ENCODE measurements around the gene PELI3. TPM values are rescaled to one million over a fixed set of nuclear protein-coding genes. Genes with fewer than 3 reads are reported as not detected.

Gene PELI3
- total RNA-seq, 1 experiment from 2014 or later, result 22.9 TPM

DNA sequence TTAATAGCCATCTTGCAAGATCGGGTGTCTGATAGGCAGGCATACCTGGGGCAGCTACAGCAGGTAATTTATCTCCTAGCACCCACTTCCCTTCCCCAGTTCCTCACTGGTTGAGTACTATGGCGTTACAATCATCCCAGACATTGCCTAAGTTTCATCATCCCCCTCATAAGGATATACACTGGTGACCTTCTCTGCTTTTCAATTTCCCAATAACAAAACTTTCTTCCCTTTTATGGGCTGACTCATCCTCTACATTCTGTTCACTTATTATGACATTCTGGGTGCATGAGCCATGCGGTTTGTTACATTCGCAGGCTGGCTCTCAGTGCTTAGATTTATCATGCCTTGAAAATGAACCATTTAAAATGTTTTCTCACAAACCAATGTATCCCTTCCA is 23.1 kb upstream of the PELI3 start:
- no TSS peak for BruUV-seq (replicated peaks)
- H3K4me3 ChIP-seq (ENCODE audit: low read length), result no peak overlapping the region
- H3K9ac ChIP-seq (ENCODE audit: low read length), result no peak overlapping the region; the same call in 1 of the 2 replicates
- peaks cover 7% of the 10 kb centered on the region for H3F3A ChIP-seq (ENCODE audit: low read length, unreplicated experiment)
- peak overlapping the region; percentile 67 for H3K27ac ChIP-seq (ENCODE audit: low read length)
- no peak overlapping the region for H2AFZ ChIP-seq (ENCODE audit: low read length)
- H3K4me1 ChIP-seq (ENCODE audit: insufficient read depth, low read length), result peaks cover 21% of the 10 kb centered on the region
- DNase-seq, result peak; percentile 98
- no peaks in the 10 kb centered on the region for H4K20me1 ChIP-seq (ENCODE audit: low read length)
- ChIA-PET CTCF (no interaction called here), POLR2A (ENCODE audit: unreplicated experiment) (interaction anchor here (0.7 kb wide), 1 partner anchor 1944 kb away, joined by 3 read pairs; no protein-coding TSS in a partner anchor)
- H3K36me3 ChIP-seq (ENCODE audit: low read depth, low read length), result no peaks in the 10 kb centered on the region
- no peaks in the 10 kb centered on the region for H3K79me2 ChIP-seq (ENCODE audit: low read length)
- intact Hi-C loops (cut with micrococcal nuclease), result no loop called here
- H3K9me3 ChIP-seq (ENCODE audit: low read length), result no peaks in the 10 kb centered on the region
- H3K27me3 ChIP-seq (ENCODE audit: low read length), result no peaks in the 10 kb centered on the region
- peak; percentile 75 for ATAC-seq
- no peaks in the 10 kb centered on the region for H3K9me2 ChIP-seq (replicated peaks; ENCODE audit: low read length)
- TF ChIP-seq, protein P1, sequence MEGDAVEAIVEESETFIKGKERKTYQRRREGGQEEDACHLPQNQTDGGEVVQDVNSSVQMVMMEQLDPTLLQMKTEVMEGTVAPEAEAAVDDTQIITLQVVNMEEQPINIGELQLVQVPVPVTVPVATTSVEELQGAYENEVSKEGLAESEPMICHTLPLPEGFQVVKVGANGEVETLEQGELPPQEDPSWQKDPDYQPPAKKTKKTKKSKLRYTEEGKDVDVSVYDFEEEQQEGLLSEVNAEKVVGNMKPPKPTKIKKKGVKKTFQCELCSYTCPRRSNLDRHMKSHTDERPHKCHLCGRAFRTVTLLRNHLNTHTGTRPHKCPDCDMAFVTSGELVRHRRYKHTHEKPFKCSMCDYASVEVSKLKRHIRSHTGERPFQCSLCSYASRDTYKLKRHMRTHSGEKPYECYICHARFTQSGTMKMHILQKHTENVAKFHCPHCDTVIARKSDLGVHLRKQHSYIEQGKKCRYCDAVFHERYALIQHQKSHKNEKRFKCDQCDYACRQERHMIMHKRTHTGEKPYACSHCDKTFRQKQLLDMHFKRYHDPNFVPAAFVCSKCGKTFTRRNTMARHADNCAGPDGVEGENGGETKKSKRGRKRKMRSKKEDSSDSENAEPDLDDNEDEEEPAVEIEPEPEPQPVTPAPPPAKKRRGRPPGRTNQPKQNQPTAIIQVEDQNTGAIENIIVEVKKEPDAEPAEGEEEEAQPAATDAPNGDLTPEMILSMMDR (conservative IDR thresholded peaks at IDR 0.05; ENCODE audit: low read depth, low read length), result no peak
- no peak for TF ChIP-seq EZH2 (IDR thresholded peaks at IDR 0.05; ENCODE audit: low read length, unreplicated experiment)
- TF ChIP-seq EZH2phosphoT487 (IDR thresholded peaks at IDR 0.05; ENCODE audit: borderline replicate concordance, low read length), result no peak
- peak overlapping the region; percentile 60 for H3K4me2 ChIP-seq (ENCODE audit: low read length)

DNA sequence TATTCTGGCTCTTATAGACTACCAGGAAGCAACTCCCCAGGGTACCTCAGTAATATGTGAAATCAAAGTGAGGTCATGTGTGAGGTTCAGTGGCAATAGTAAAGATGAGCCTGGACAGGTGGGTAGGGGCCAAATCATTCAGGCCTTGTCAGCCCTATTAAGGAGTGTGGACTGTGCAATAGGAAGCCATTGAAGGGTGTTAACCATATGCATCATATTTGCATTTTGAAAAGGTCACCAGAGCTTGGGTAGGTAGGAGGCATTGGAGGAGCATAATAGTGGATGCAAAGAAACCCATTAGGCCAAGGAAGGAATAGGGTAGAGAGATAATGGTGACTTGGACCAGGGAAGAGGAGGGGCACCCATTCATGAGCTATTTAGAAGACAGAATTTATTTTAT is 19.7 kb upstream of the PELI3 start:
- peaks cover 7% of the 10 kb centered on the region for H3F3A ChIP-seq (ENCODE audit: low read length, unreplicated experiment)
- H3K4me1 ChIP-seq (ENCODE audit: insufficient read depth, low read length), result peaks cover 21% of the 10 kb centered on the region
- no peak for DNase-seq
- CTCF ChIA-PET, result no interaction called here
- no peaks in the 10 kb centered on the region for H3K27me3 ChIP-seq (ENCODE audit: low read length)
- intact Hi-C loops (cut with micrococcal nuclease), result no loop called here
- no TSS peak for BruUV-seq (replicated peaks)
- H3K9me3 ChIP-seq (ENCODE audit: low read length), result no peaks in the 10 kb centered on the region
- H3K4me3 ChIP-seq (ENCODE audit: low read length), result no peak overlapping the region
- no peaks in the 10 kb centered on the region for H4K20me1 ChIP-seq (ENCODE audit: low read length)
- H3K9ac ChIP-seq (ENCODE audit: low read length), result no peak overlapping the region
- H3K9me2 ChIP-seq (replicated peaks; ENCODE audit: low read length), result no peaks in the 10 kb centered on the region
- no peaks in the 10 kb centered on the region for H3K36me3 ChIP-seq (ENCODE audit: low read depth, low read length)
- ATAC-seq, result no peak
- TF ChIP-seq EZH2 (IDR thresholded peaks at IDR 0.05; ENCODE audit: low read length, unreplicated experiment), result no peak
- no peak for TF ChIP-seq EZH2phosphoT487 (IDR thresholded peaks at IDR 0.05; ENCODE audit: borderline replicate concordance, low read length)
- TF ChIP-seq, protein P1 (conservative IDR thresholded peaks at IDR 0.05; ENCODE audit: low read depth, low read length), result no peak
- no peak overlapping the region for H2AFZ ChIP-seq (ENCODE audit: low read length)
- H3K79me2 ChIP-seq (ENCODE audit: low read length), result no peaks in the 10 kb centered on the region
- no peak overlapping the region for H3K27ac ChIP-seq (ENCODE audit: low read length)
- no peak overlapping the region for H3K4me2 ChIP-seq (ENCODE audit: low read length)
- POLR2A ChIA-PET (ENCODE audit: unreplicated experiment), result no interaction called here

DNA sequence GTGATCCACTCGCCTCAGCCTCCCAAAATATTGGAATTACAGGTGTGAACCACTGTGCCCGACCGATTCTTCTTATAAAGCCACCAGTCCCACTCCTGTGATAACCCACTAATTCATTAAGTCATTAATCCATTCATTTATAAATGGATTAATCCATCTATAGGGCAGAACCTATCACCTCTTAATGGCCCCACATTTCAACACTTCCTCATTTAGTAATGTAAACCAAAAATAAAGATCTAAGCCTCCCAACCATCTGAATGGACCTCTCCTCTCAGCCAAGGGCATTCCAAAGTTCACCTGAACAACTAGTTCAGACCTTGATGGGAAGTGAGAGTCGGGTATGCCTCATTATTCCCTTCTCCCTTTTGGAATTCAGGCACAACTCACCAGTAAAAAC is 18.2 kb upstream of the PELI3 start:
- Histone ChIP-seq H3K27ac (ENCODE audit: low read length) (no peak overlapping the region), H3F3A (ENCODE audit: low read length, unreplicated experiment) (peaks cover 7% of the 10 kb centered on the region), H4K20me1 (ENCODE audit: low read length) (no peaks in the 10 kb centered on the region), H3K9me3 (ENCODE audit: low read length) (no peaks in the 10 kb centered on the region), H3K9ac (ENCODE audit: low read length) (no peak overlapping the region), H3K36me3 (ENCODE audit: low read depth, low read length) (no peaks in the 10 kb centered on the region), H2AFZ (ENCODE audit: low read length) (no peak overlapping the region), H3K9me2 (replicated peaks; ENCODE audit: low read length) (no peaks in the 10 kb centered on the region), H3K4me3 (ENCODE audit: low read length) (no peak overlapping the region), H3K79me2 (ENCODE audit: low read length) (no peaks in the 10 kb centered on the region), H3K27me3 (ENCODE audit: low read length) (no peaks in the 10 kb centered on the region), H3K4me1 (ENCODE audit: insufficient read depth, low read length) (peaks cover 11% of the 10 kb centered on the region), H3K4me2 (ENCODE audit: low read length) (no peak overlapping the region)
- no peak for TF ChIP-seq EZH2phosphoT487 (IDR thresholded peaks at IDR 0.05; ENCODE audit: borderline replicate concordance, low read length)
- TF ChIP-seq, protein P1 (conservative IDR thresholded peaks at IDR 0.05; ENCODE audit: low read depth, low read length), result no peak
- TF ChIP-seq EZH2 (IDR thresholded peaks at IDR 0.05; ENCODE audit: low read length, unreplicated experiment), result no peak
- CTCF ChIA-PET, result no interaction called here
- BruUV-seq (replicated peaks), result no TSS peak
- POLR2A ChIA-PET (ENCODE audit: unreplicated experiment), result no interaction called here
- DNase-seq (no peak), ATAC-seq (no peak)
- intact Hi-C loops (cut with micrococcal nuclease), result no loop called here
